Left ventricle myocardium superior (tissue), 1 donor: Measurements from ENCODE around the gene TBATA. TPM values are rescaled to one million over a fixed set of nuclear protein-coding genes. Genes with fewer than 3 reads are reported as not detected.
"Not testable (repeated sequence)": the region's sequence is repeated elsewhere in the genome, so short reads cannot be mapped to it uniquely, and the experiment has no call there.

Experiments used
- ATAC-seq: fragments of 200-7000 bp; cut with Tn5 transposase; one replicate; pipeline ENCODE4 v1.9.1; 2020; ENCODE audit warnings: mild to moderate bottlenecking, moderate library complexity
- DNase-seq: peaks from one replicate; pipeline ENCODE4 v3.0.0-alpha.2; 2020
- intact Hi-C: fragments of 100-400 bp; cut with micrococcal nuclease; formaldehyde crosslinking; loops from one replicate; pipeline ENCODE4 v1.11.0; 2022
- total RNA-seq: library from RNA; stranded (reverse); fragmentation: NEBNext Ultra II Directional; extraction: Animal tissue kit (Norgen Biotek cat#: 25700); gene quantifications from one replicate; pipeline ENCODE4 v1.2.1, GENCODE V29; 2021
- donor health status: DM: no; HTN: yes; CAD: no; lungs with severe emphysema.

Gene TBATA
- total RNA-seq, 1 donor from 2014 or later, result not detected

DNA sequence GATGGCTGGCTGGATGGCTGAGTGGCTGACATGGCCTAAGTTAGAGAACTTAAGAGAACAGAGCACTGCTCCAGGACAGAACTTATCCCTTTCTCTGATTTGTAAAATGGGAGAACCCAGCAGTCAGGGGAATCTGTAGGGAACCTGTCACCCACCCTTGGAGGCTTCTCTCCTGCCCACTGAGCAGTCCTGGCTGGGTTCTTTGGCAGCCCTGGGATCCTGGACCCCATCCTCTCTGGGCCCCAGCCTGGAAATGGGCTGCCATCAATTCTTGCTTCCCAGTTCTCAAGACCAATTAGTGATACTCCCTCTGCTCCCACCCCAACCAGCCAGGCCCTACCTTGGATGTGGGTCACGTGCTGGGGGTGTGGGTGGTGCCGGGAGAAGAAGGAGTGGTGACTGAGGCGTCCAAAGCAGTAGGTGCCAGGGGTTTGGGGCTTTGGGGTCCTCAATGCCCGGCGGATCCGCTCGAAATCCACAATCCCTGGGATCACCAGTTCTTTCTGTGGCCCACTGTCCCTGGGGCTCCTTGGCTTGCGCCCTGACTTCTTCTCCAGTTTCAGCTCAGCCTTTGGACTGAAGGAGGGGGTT lies 3.6 kb downstream of the TBATA start:
- intact Hi-C loops, result no loop called here
- ATAC-seq (no peak), DNase-seq (no peak)

DNA sequence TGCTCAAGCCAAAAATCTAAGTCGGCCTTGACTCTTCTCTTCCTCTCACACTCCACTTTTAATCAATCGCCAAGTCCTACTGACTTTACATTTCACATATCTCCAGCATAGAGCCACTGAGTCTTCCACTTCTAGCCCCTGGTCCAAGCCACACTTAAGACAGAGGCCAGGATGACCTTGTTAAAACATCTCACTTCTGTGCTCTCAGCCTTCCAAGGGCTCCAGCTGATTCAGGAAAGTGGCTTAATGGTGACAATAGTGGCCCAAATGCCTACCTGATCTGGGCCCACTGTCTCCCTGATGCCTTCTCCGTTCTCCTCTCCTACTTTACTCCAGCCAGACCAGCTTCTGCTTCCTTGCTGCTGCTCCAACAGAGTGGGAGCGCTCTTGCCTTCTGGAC lies 4.4 kb downstream of the TBATA start:
- no peak for ATAC-seq
- intact Hi-C loops, result no loop called here
- no peak for DNase-seq

- DNase-seq (no peak), ATAC-seq (no peak)
- intact Hi-C loops, result no loop called here
Observed at GRCh38 chr10:70780370-70780760, 4.8 kb downstream of the TBATA start.

GRCh38 chr10:70779511-70780369 lies 5.4 kb downstream of the TBATA start:
- intact Hi-C loops, result no loop called here
- ATAC-seq (peak; percentile 54), DNase-seq (no peak)

DNA sequence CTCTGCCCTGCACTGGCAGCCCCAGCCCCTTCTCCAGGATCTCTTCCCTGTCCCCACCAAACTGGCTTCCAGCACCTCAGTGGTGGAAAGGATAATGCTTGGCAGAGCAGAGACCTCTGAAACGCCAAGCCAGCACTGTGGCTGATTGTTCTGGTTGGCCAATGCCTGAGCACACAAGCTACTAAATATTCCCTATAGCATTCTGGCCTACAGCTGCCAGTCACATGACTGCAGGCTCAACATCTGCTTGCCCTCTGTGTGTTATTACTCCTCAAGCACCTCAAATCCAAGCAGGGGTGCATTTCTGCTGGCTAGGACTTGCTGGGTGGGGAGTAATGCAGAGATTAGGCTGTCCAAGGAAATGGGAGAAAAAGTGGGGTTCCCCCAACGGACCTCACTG lies 6.1 kb downstream of the TBATA start:
- intact Hi-C loops, result no loop called here
- DNase-seq (no peak), ATAC-seq (peak; percentile 54)

- intact Hi-C loops, result no loop called here
- DNase-seq (no peak), ATAC-seq (no peak)
Observed at GRCh38 chr10:70778267-70778924, 6.8 kb downstream of the TBATA start.

DNA sequence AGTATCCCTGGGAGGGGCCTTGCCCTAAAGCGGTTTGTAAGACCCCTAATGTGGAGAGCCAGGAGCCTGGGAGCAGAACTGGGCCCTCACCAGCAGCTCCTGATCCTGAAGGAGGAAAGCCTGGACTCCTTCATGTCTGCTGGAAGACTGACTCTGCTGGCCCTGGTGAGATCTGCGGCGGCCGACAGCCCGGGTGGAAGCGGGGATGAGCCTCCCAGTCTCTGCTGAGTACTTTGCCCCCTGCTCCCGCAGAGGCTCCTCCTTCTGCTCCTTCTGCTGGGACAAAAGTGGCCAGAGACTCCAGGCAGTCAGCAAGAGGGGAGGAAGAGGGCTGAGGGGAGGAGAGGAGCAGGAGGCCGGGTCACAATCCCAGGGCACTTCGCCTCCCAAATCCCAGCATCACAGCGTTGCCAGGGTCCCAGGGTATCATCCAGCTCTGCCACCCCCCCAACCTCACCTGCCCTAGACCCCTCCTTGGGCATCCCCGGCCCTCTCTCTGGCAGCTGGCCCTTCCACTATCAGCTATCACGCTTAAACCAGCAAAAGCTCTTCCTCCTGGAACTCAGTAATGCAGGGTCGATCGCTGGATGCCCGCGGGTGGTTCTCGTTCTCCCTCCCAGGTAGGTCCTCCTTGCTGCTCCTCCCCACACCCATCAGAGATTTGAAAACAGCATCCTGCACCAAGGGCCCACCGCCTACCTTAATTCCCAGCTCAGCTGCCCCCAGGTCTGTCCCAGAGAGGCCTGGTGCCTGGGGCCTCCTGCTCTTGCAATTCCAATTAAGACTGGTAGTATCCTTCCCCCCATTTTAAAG lies 7.9 kb downstream of the TBATA start:
- no peak for ATAC-seq
- DNase-seq, result no peak
- intact Hi-C loops, result no loop called here

DNA sequence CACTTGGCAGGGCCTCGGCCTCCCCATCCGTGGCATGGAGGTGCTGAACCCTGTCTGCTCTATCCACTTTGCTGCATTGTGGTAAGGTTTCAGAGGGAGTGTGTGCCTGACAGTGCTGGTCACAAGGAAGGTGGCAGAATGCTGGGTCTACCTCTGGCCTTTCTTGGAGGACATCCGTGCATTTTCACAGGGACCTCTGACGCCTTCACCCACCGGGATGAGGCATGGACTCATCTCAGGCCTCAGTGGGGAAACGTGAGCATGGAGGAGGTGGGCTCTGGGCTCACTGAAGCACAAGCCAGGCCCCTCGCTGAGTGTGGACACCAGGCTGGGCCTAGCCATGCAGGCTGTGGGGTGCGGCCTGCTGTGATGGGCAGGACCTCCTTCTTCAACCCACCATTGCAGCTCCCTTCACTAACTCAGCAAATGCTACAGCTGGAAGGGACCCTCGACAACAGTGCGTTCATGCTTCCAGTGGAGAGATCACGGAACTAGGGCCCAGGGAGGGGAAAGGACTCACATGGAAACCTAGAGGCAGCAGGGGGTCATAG lies 8.6 kb downstream of the TBATA start:
- no peak for DNase-seq
- intact Hi-C loops, result no loop called here
- ATAC-seq, result no peak

DNA sequence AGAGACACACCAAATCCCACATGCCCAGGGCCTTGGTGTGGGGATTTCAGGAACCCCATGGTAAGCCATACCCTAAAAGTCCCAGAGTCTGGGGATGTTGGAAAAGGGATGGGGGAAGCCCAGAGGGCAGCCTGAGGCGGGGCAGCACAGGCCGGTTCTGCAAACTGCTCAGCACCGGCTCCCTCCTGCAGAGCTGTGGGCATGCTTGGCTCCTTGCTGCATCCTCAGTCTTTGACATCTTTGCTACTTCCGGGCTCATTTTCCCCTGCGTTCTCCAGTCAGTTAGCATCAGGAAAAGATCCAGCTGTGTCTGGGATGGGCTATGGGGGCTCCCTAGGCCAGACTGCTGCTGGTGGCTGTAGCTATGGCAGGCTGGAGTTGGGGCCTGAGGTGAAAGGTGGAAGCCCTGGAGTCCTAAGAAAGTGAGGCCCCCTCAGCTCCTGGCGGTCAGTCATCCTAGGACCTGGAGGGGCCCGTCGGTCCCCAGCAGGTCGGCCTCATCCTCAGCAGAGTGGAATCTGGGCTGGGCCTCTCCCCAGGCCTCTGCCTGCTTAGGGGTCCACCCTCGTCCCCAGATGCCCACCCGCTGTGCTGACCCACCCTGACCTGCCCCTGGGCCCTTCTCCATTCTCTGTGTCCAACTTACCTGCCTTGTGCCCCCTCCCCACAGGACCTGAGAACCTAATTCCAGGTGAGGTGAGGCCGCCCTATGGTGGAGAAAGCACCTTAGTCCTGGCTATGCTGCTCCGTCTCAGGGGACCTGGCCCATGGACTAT lies 9.3 kb downstream of the TBATA start:
- ATAC-seq, result no peak
- intact Hi-C loops, result no loop called here
- no peak for DNase-seq

- intact Hi-C loops, result no loop called here
- DNase-seq (no peak), ATAC-seq (no peak)
Observed at GRCh38 chr10:70774810-70775678, 10.1 kb downstream of the TBATA start.

DNA sequence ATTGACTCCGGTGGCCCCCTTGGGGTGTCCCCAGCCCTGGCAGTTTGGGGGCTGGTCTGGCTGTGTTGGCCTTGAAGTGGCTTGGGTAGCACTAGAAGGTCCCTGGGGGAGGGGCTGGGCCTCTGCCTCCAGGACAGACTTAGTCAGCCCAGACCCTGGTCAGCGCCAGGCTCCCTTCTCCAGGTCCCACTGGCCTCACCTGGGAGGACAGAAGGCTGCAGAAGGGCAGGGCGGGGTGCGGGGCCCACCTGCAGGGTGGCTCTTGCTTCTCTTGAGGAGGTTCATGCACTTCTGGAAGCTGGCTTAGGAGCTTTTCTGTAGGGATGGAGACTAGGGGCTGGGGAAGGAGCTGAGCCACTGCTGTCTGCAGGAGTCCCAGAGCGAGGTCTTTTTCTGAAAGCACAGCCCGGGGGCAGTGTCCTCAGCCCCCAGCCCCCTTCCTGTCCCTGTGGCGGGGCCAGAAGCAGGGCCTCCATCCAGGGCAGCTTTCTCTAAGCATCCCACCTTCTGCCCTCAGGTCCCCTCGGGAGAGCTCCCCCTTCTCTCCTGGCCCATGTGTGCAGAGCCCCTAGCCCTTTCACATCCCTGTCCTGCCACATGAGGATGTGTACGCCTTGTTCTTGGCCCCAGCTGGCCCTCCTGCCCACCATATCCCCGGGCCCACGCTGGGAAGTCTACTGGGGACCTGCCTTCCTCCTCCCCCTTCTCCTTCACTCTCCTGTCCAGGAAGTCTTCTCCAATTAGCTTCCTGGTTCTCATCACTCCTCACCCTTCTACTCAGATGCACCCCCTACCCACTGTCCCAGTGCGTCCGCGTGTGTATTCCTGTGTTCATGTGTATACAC lies 11.0 kb downstream of the TBATA start:
- ATAC-seq (no peak), DNase-seq (no peak)
- intact Hi-C loops, result no loop called here

GRCh38 chr10:70773461-70773860 lies 11.7 kb downstream of the TBATA start:
- ATAC-seq (no peak), DNase-seq (no peak)
- intact Hi-C loops, result no loop called here

- no peak for ATAC-seq
- no peak for DNase-seq
- intact Hi-C loops, result no loop called here
Observed at GRCh38 chr10:70772627-70773026, 12.6 kb downstream of the TBATA start.

DNA sequence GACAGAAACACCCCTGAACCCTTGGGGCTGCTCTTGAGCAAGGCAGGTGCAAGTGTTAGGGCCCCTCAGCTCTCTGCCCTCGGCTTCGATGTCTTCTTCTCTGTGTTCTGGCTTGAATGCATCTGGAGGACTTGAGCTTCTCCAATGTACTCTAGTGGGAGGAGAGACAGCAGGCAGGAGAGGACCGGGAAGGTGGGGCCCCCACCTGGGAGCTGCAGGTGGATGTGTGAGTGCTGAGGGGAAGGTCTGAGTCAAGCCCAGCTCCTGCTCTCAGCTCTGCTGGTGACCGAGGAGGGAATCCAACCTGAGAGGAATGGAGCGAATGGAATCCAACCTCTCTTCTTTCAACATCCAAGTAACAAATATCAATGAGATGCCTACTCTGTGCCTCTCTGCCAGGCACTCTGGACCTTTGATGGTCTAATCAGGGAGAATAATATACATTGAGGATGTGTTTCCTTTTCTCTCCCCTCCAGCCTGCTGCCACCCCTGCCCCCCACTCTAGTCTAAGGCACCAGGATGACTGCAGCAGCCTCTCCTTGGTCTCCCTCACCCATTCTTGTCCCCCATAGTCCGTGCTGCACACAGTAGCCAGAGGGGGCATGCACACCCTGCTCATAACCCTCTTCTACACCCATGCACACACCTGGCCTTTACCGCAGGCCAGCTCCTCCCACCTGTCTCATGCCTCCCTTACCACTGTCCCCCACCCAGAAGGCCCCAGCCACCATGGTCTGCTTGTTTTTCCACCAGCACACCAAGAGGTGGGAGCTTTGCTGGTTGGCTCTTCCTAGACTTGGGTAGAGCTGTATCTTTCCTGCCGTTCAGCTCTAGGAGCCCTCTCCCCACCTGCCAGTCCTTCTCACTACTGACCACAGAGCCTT lies 13.6 kb downstream of the TBATA start:
- intact Hi-C loops, result no loop called here
- DNase-seq (no peak), ATAC-seq (no peak)

DNA sequence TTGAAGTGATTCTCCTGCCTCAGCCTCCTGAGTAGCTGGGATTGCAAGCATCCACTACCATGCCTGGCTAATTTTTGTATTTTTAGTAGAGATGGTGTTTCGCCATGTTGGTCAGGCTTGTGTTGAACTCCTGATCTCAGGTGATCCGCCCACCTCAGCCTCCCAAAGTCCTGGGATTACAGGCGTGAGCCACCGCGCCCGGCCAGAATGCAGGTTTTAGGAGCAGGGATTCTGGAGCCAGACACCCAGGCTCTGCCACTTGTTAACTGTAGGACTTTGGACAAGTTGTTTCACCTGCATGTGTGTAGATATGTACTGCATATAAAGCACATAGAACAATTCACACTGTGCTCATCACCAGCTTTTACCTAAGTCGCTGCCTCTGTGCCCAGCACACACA lies 14.7 kb downstream of the TBATA start:
- ATAC-seq, DNase-seq, intact Hi-C loops: not testable (repeated sequence)

DNA sequence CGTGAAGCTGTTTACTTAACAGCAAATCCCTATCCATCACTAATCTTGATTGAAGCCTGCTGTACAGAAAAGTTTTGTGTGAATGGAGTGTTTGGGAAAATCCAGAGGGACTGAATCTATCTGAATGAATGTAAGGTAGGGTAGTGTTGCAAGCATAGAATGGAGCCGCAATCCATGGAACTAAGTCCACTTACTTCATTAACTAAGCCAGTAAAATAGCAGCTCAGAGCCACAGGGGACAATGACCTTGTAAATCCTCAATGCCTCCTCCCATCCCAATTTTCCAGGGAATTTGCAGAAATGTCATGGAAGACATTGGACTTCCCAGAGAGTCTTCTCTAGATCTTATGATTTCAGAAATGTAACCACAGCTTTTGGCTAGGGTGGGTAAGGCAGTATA lies 15.2 kb downstream of the TBATA start:
- no peak for DNase-seq
- intact Hi-C loops, result no loop called here
- ATAC-seq, result no peak
